SU-DHL-6 (cell line): ENCODE data around the gene ZNF148.

Source experiments
- H2AFZ ChIP-seq: fragments of 200-600 bp; sonication (generic); 2 replicates; pipeline ENCODE4 v1.6.1; 2014; ENCODE audit warnings: low read depth, mild to moderate bottlenecking, moderate library complexity, mixed read lengths, antibody characterized with exemption, low read length; ENCODE audit not compliant: severe bottlenecking
- H3F3A ChIP-seq: fragments of 200-600 bp; shearing (Covaris generic); 2 replicates; pipeline ENCODE4 v1.6.0; 2016; ENCODE audit warnings: antibody characterized with exemption, mild to moderate bottlenecking; ENCODE audit not compliant: insufficient read depth
- H3K27ac ChIP-seq: fragments of 200-600 bp; sonication (generic); 2 replicates; pipeline ENCODE4 v1.5.1; 2016; ENCODE audit warnings: low read depth, mild to moderate bottlenecking, low read length, moderate library complexity, mixed read lengths
- H3K27me3 ChIP-seq: fragments of 200-600 bp; sonication (generic), shearing (Covaris generic); 2 replicates; pipeline ENCODE4 v1.6.0; 2014; ENCODE audit warnings: mild to moderate bottlenecking, low read length
- H3K36me3 ChIP-seq: fragments of 200-600 bp; sonication (generic); 2 replicates; pipeline ENCODE4 v1.6.1; 2014; ENCODE audit warnings: mild to moderate bottlenecking, low read length, mixed read lengths
- H3K4me2 ChIP-seq: fragments of 300-600, 200-600 bp; shearing (Covaris generic), sonication (generic); 2 replicates; pipeline ENCODE4 v1.6.0; 2014; ENCODE audit warnings: low read length, low read depth, mild to moderate bottlenecking; ENCODE audit not compliant: poor library complexity, severe bottlenecking
- H3K4me3 ChIP-seq: fragments of 200-600 bp; sonication (generic); 2 replicates; pipeline ENCODE4 v1.5.1; 2014; ENCODE audit warnings: antibody characterized with exemption, low read length, mild to moderate bottlenecking, mixed read lengths; ENCODE audit not compliant: insufficient read depth, poor library complexity, severe bottlenecking
- H3K79me2 ChIP-seq: fragments of 200-600 bp; sonication (generic); 2 replicates; pipeline ENCODE4 v1.6.1; 2014; ENCODE audit warnings: mild to moderate bottlenecking, low read length, moderate library complexity; ENCODE audit not compliant: insufficient read depth
- H3K9ac ChIP-seq: fragments of 200-600 bp; sonication (generic); 2 replicates; pipeline ENCODE4 v1.7.0; 2014; ENCODE audit warnings: mild to moderate bottlenecking, low read length
- H3K9me2 ChIP-seq: fragments of 200-600 bp; sonication (generic); replicated peaks from 2 replicates; pipeline ENCODE4 v1.6.1; 2014; ENCODE audit warnings: low read length; ENCODE audit not compliant: insufficient read depth
- H3K9me3 ChIP-seq: fragments of 200-600 bp; sonication (generic); 2 replicates; pipeline ENCODE4 v1.6.1; 2014; ENCODE audit warnings: low read length, mixed read lengths; ENCODE audit not compliant: insufficient read depth
- H4K20me1 ChIP-seq: fragments of 200-600 bp; sonication (generic); 2 replicates; pipeline ENCODE4 v1.6.1; 2014; ENCODE audit warnings: low read depth, mild to moderate bottlenecking, antibody characterized with exemption, low read length, moderate library complexity, mixed read lengths
- EZH2phosphoT487 ChIP-seq: fragments of 200-600 bp; sonication (generic), shearing (Covaris generic); conservative IDR thresholded peaks from 2 replicates; pipeline ENCODE4 v1.6.1; 2018; ENCODE audit warnings: mild to moderate bottlenecking, antibody characterized with exemption, low read length, moderate library complexity, mixed read lengths
- TF ChIP-seq, protein P1 (sequence below): fragments of 200-600 bp; sonication (generic); IDR thresholded peaks from one replicate; pipeline ENCODE4 v1.5.1; 2017; ENCODE audit warnings: antibody characterized with exemption, mild to moderate bottlenecking, low read length, moderate library complexity; ENCODE audit not compliant: insufficient read depth, poor library complexity, severe bottlenecking

Gene ZNF148

DNA sequence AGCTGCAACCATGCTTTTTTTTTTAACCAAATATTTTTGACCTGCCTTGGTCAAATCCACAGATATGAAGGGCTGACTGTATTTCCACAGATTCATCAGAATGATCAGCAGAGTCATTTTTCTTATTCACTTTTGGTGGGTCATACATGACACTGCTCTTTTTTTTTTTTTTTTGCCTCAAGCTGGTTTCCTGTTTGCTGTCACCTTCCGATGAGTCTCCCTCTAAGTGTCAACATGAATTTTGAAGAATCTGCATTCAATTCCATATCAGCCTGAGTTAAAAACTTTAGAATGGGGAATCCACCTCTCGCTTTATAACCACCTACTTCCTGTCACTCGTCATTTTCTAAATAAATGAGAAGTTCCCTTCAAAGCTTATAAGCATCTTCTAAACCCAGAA is 160.4 kb downstream of the ZNF148 start:
- H3K4me3 ChIP-seq = no peak overlapping the region
- no peaks in the 10 kb centered on the region for H3K79me2 ChIP-seq
- no peaks in the 10 kb centered on the region for H3K9me3 ChIP-seq
- no peaks in the 10 kb centered on the region for H3F3A ChIP-seq
- H3K27me3 ChIP-seq = no peaks in the 10 kb centered on the region
- H4K20me1 ChIP-seq = no peaks in the 10 kb centered on the region
- TF ChIP-seq EZH2phosphoT487 = no peak
- H3K9me2 ChIP-seq = no peaks in the 10 kb centered on the region
- H3K9ac ChIP-seq = no peak overlapping the region
- H3K27ac ChIP-seq = no peak overlapping the region
- H3K4me2 ChIP-seq = no peak overlapping the region
- H3K36me3 ChIP-seq = no peaks in the 10 kb centered on the region
- H2AFZ ChIP-seq = no peak overlapping the region

DNA sequence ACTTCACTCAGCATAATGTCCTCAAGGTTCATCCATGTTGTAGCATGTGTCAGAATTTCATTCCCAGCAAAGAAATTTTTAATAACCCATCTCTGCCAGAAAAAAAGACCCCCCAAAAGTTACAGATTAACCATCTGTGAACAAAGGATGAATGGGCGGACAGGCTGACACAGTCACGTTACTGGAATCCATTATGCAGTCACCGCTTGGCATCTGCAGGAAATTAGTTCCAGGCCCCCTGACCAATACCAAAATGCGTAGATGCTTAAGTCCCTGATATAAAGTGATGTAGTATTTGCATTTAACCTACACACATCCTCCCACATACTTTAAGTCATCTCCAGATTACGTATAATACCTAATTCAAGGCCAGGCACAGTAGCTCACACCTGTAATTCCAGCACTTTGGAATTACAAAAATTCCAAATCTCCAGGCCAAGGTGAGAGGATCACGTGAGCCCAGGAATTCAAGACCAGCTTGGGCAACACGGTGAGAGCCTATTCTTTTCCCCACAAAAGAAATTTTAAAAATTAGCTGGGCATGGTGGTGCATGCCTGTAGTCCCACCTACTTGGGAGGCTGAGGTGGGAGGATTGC is 161.1 kb downstream of the ZNF148 start:
- H3K4me2 ChIP-seq = no peak overlapping the region
- H3K9ac ChIP-seq = no peak overlapping the region
- H3K27me3 ChIP-seq = no peaks in the 10 kb centered on the region
- H2AFZ ChIP-seq = no peak overlapping the region
- H3K27ac ChIP-seq = no peak overlapping the region
- no peaks in the 10 kb centered on the region for H3K79me2 ChIP-seq
- H3F3A ChIP-seq = no peaks in the 10 kb centered on the region
- TF ChIP-seq, protein P1, sequence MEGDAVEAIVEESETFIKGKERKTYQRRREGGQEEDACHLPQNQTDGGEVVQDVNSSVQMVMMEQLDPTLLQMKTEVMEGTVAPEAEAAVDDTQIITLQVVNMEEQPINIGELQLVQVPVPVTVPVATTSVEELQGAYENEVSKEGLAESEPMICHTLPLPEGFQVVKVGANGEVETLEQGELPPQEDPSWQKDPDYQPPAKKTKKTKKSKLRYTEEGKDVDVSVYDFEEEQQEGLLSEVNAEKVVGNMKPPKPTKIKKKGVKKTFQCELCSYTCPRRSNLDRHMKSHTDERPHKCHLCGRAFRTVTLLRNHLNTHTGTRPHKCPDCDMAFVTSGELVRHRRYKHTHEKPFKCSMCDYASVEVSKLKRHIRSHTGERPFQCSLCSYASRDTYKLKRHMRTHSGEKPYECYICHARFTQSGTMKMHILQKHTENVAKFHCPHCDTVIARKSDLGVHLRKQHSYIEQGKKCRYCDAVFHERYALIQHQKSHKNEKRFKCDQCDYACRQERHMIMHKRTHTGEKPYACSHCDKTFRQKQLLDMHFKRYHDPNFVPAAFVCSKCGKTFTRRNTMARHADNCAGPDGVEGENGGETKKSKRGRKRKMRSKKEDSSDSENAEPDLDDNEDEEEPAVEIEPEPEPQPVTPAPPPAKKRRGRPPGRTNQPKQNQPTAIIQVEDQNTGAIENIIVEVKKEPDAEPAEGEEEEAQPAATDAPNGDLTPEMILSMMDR = no peak
- no peak for TF ChIP-seq EZH2phosphoT487
- no peaks in the 10 kb centered on the region for H4K20me1 ChIP-seq
- no peak overlapping the region for H3K4me3 ChIP-seq
- no peaks in the 10 kb centered on the region for H3K36me3 ChIP-seq
- no peaks in the 10 kb centered on the region for H3K9me3 ChIP-seq
- H3K9me2 ChIP-seq = no peaks in the 10 kb centered on the region

GRCh38 chr3:125213364-125213755 is 161.8 kb downstream of the ZNF148 start:
- H3K27me3 ChIP-seq = no peaks in the 10 kb centered on the region
- H3K9ac ChIP-seq = no peak overlapping the region
- no peaks in the 10 kb centered on the region for H3K79me2 ChIP-seq
- no peak overlapping the region for H3K27ac ChIP-seq
- H3K36me3 ChIP-seq = no peaks in the 10 kb centered on the region
- TF ChIP-seq, protein P1 = no peak
- no peak for TF ChIP-seq EZH2phosphoT487
- H4K20me1 ChIP-seq = no peaks in the 10 kb centered on the region
- no peaks in the 10 kb centered on the region for H3K9me3 ChIP-seq
- H3K4me2 ChIP-seq = no peak overlapping the region
- no peak overlapping the region for H2AFZ ChIP-seq
- H3K4me3 ChIP-seq = no peak overlapping the region
- no peaks in the 10 kb centered on the region for H3K9me2 ChIP-seq
- no peaks in the 10 kb centered on the region for H3F3A ChIP-seq

- Histone ChIP-seq H2AFZ (no peak within 1 kb of the TSS), H3K9me3 (no peaks in the 10 kb centered on the region), H4K20me1 (no peaks in the 10 kb centered on the region), H3K4me2 (no peak within 1 kb of the TSS), H3K79me2 (no peaks in the 10 kb centered on the region), H3K9me2 (no peaks in the 10 kb centered on the region), H3K27me3 (no peaks in the 10 kb centered on the region), H3K9ac (no peak within 1 kb of the TSS), H3K4me3 (no peak within 1 kb of the TSS), H3K27ac (no peak within 1 kb of the TSS), H3F3A (no peaks in the 10 kb centered on the region), H3K36me3 (no peaks in the 10 kb centered on the region)
- TF ChIP-seq, protein P1 = no peak
- TF ChIP-seq EZH2phosphoT487 = no peak
Measured at GRCh38 chr3:125212509-125213363, 162.4 kb downstream of the ZNF148 start, which contains the start of gene SLC12A8. Gene SLC12A8, minus strand, starts transcription at chr3:125212748. Its CDS starts 1,399 bp downstream, at chr3:125211349.
